Esophagus squamous epithelium (tissue), 5 donors: ENCODE results near the gene CDK1. TPM values are rescaled to one million over a fixed set of nuclear protein-coding genes. Genes with fewer than 3 reads are reported as not detected.

ENCODE experiments used
- DNase-seq: peaks from one replicate; lab custom pipeline; 2025; lab: John Stamatoyannopoulos, UW
- H3K27ac ChIP-seq, 4 donors: fragments of 200-600 bp; sonication (generic); one replicate each; pipeline ENCODE4 v1.5.1; 2016 to 2019; ENCODE audit warnings: mild to moderate bottlenecking in 1 of 4
- H3K27me3 ChIP-seq, 4 donors: fragments of 200-600 bp; sonication (generic); 1 replicate in 3 of 4; 2 replicates in 1 of 4; pipeline versions ENCODE4 v1.5.1 to v1.6.0; 2017 to 2021; ENCODE audit warnings: antibody characterized with exemption in 1 of 4
- H3K36me3 ChIP-seq, 3 donors: fragments of 200-600 bp; sonication (generic); one replicate each; pipeline ENCODE4 v1.5.1; 2016 to 2019
- H3K4me1 ChIP-seq, 3 donors: fragments of 200-600 bp; sonication (generic); one replicate each; pipeline ENCODE4 v1.5.1; 2017 to 2019
- H3K4me3 ChIP-seq, 4 donors: fragments of 200-600 bp; sonication (generic); 1 replicate in 3 of 4; 2 replicates in 1 of 4; pipeline ENCODE4 v1.5.1; 2016 to 2019; ENCODE audit warnings: mild to moderate bottlenecking in 2 of 4, moderate library complexity in 1 of 4
- H3K9me3 ChIP-seq, 3 donors: fragments of 200-600 bp; sonication (generic); one replicate each; pipeline ENCODE4 v1.5.1; 2016 to 2019
- POLR2A ChIP-seq, 4 donors: fragments of 450-650 bp; IDR thresholded peaks; one replicate each; pipeline ENCODE4 v1.6.1; 2017; ENCODE audit warnings: antibody characterized with exemption in 4 of 4, mild to moderate bottlenecking in 4 of 4, moderate library complexity in 3 of 4
- WGBS, 2 donors: methylation state at CpG; one replicate each; pipeline ENCODE4 v1.1.5; 2018; 5-methylcytosine and 5-hydroxymethylcytosine counted together
- intact Hi-C: fragments of 100-400 bp; cut with DNase I; formaldehyde crosslinking; loops from one replicate; pipeline ENCODE4 v1.15.0; 2022
- total RNA-seq, 4 donors: library from RNA; depleted of rRNA; stranded (reverse); fragments of >200 nt; gene quantifications; one replicate each; pipeline ENCODE4 v1.1.0, GENCODE V29; 2016
- TF ChIP-seq, protein P1 (sequence below), 6 experiments: fragments of 450-650 bp in 4 of 6; fragments of 200-600 bp in 2 of 6; sonication (generic) in 2 of 6; IDR thresholded peaks; one replicate each; pipeline ENCODE4 v1.5.1; 2016 to 2019; ENCODE audit warnings: antibody characterized with exemption in 6 of 6, mild to moderate bottlenecking in 4 of 6, moderate library complexity in 4 of 6
- donor health status: DM: yes; HTN: yes; CAD: no.

Gene CDK1
- total RNA-seq, 4 donors from 2014 or later: 10.2 to 50.4 (median 31.0) TPM

DNA sequence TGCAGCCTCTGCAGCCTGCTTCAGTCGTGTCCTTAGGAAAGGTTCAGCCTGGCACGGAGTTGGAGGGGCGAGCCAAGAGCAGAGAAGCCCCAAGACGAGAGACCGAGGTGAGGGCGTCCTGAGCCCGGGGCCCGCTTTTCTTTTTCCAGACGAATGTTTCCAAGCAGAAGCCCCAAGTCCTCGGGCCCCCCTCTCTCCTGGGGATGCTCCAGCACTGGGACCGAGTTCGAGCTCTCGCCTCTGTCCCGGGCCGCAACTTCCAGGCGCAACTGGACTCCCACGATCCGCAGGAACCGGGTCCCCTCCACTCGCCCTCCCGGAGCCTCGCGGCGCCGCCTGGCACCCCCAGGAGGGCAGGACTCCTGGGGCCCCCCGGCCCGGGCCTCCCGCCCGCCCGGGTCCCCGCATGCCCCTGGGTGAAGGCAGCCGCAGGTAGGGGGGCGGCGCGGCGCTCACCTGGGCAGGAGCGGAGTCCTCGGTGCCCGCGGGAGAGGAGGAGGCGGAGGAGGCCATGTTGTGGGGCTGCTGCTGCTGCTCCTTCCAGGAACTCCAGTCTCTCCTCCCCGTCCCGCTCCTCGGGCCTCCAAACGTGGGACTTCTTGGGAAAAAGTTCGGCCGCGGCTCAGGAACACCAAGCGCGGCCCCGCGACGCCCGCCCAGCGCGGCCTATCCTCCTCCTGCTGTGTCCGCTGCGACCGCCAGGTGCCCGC, 45.3 kb upstream of the CDK1 start:
- intact Hi-C loops: no loop called here
- Histone ChIP-seq H3K27me3 (peaks cover 0 to 30% (median 0%) of the 10 kb centered on the region in 4 donors), H3K27ac (peak overlapping the region; percentile 77 to 96 (median 88)), H3K4me1 (peaks cover 4 to 56% (median 6%) of the 10 kb centered on the region in 3 donors), H3K4me3 (peak overlapping the region; percentile 56 to 86 (median 78)), H3K9me3 (no peaks in the 10 kb centered on the region), H3K36me3 (no peaks in the 10 kb centered on the region)
- peak in 2 of 4 donors; percentile 22 to 53 for TF ChIP-seq POLR2A (IDR thresholded peaks at IDR 0.05)
- TF ChIP-seq, protein P1, sequence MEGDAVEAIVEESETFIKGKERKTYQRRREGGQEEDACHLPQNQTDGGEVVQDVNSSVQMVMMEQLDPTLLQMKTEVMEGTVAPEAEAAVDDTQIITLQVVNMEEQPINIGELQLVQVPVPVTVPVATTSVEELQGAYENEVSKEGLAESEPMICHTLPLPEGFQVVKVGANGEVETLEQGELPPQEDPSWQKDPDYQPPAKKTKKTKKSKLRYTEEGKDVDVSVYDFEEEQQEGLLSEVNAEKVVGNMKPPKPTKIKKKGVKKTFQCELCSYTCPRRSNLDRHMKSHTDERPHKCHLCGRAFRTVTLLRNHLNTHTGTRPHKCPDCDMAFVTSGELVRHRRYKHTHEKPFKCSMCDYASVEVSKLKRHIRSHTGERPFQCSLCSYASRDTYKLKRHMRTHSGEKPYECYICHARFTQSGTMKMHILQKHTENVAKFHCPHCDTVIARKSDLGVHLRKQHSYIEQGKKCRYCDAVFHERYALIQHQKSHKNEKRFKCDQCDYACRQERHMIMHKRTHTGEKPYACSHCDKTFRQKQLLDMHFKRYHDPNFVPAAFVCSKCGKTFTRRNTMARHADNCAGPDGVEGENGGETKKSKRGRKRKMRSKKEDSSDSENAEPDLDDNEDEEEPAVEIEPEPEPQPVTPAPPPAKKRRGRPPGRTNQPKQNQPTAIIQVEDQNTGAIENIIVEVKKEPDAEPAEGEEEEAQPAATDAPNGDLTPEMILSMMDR (IDR thresholded peaks at IDR 0.05): peak in 5 of 6 experiments; percentile 31 to 85 (median 68)
- 0 to 2% methylated on average over 2 to 8 of the region's 60 CpGs for WGBS, 2 donors
- DNase-seq: no peak

DNA sequence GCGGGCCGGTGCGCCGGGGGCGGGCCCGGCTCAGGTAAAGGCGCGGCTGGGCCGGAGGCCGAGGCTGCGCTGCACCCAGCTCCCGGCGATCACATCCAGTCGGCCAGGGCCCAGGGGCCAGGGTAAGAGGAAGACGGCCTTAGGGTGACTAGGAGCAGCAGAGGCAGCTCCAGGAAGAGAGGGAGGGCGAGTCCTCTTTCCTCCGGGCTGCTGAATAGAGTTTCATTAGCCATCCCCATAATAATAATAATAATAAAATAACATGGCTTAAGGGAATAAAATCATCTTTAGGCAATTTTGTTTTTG, 44.8 kb upstream of the CDK1 start:
- peak overlapping the region; percentile 56 to 86 (median 78) for H3K4me3 ChIP-seq
- intact Hi-C loops: no loop called here
- TF ChIP-seq, protein P1 (IDR thresholded peaks at IDR 0.05): no peak
- peak in 1 of 4 donors; percentile 2 for TF ChIP-seq POLR2A (IDR thresholded peaks at IDR 0.05)
- H3K27ac ChIP-seq: peak overlapping the region; percentile 77 to 96 (median 88)
- no peak for DNase-seq
- no peaks in the 10 kb centered on the region for H3K9me3 ChIP-seq
- 0 to 3% methylated on average over 2 to 3 of the region's 17 CpGs for WGBS, 2 donors
- peaks cover 0 to 30% (median 0%) of the 10 kb centered on the region in 4 donors for H3K27me3 ChIP-seq
- peaks cover 4 to 56% (median 6%) of the 10 kb centered on the region in 3 donors for H3K4me1 ChIP-seq
- H3K36me3 ChIP-seq: no peaks in the 10 kb centered on the region

DNA sequence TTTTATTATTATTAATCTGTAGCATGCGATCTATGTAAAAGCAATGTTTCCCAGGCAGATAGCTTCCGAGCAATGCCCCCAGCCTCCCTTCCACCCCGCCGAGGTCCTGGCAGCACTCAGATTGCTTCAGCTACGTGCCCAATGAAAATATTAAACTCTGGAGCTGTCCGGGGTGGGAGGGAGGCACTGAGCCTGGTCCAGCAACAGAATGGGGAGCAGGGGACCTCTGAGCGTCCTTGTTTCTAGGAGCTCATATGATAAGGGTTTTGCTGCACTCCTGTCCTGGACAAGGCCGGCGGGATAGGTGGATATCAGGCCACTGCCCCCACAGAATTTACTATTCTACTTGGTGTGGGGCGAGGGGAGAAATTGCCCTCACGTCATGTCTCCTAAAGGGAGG, 44.5 kb upstream of the CDK1 start:
- peak overlapping the region; percentile 29 to 96 (median 88) for H3K27ac ChIP-seq
- H3K9me3 ChIP-seq: no peaks in the 10 kb centered on the region
- peaks cover 0 to 30% (median 0%) of the 10 kb centered on the region in 4 donors for H3K27me3 ChIP-seq
- H3K4me1 ChIP-seq: peaks cover 4 to 56% (median 6%) of the 10 kb centered on the region in 3 donors
- 30 to 63% methylated on average over 10 of the region's 11 CpGs for WGBS, 2 donors
- H3K36me3 ChIP-seq: no peaks in the 10 kb centered on the region
- intact Hi-C loops: no loop called here
- peak overlapping the region; percentile 56 to 86 (median 78) for H3K4me3 ChIP-seq
- no peak for DNase-seq
- TF ChIP-seq, protein P1 (IDR thresholded peaks at IDR 0.05): no peak
- TF ChIP-seq POLR2A (IDR thresholded peaks at IDR 0.05): no peak

DNA sequence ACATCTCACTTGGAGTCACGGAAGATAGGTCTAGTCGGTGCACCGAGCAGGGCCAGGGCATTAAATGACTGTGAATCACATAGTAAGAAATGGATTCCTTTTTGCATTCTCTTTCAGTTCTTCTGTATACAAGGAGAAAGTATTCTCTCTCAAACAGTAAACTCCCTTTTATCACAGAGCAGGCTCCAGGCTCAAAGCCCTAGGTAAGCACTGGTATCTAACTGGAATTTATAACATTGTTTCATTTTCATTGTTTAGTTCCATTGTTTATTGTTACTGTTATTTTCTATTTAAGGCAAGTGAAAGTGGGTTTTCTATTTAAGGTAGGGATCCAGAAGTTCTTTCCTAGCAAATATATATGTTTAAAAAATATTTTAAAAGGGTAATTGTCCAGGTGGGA, 44.1 kb upstream of the CDK1 start:
- TF ChIP-seq, protein P1 (IDR thresholded peaks at IDR 0.05): no peak
- no peak for TF ChIP-seq POLR2A (IDR thresholded peaks at IDR 0.05)
- intact Hi-C loops: no loop called here
- Histone ChIP-seq H3K27ac (peak overlapping the region; percentile 29 to 96 (median 88)), H3K9me3 (no peaks in the 10 kb centered on the region), H3K4me1 (peaks cover 4 to 55% (median 6%) of the 10 kb centered on the region in 3 donors), H3K4me3 (peak overlapping the region in 3 of 4 donors; percentile 56 to 86 (median 76)), H3K27me3 (peaks cover 0 to 30% (median 0%) of the 10 kb centered on the region in 4 donors), H3K36me3 (no peaks in the 10 kb centered on the region)
- DNase-seq: no peak
- WGBS, 2 donors: 20 to 62% methylated on average over 3 of the region's 3 CpGs

DNA sequence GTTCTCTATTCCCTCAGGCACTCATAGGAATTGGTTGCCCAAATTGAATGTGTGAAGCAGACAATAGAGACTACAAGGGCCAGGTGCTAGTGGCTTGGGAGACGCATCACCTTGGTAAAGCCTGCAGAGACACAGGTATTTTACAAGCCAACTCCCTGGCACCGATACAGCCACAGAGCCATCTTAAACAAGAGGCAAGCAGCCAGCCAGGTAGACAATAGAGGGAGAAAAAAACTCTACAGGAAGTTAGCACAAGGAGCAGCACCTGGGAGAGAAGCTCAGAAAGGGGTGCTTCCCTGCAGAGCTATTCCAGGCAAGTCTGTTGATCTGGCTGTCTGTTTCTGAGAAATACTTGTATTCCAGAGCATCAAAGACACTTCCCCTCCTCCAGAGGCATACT, 43.0 kb upstream of the CDK1 start:
- Histone ChIP-seq H3K4me1 (peaks cover 4 to 45% (median 6%) of the 10 kb centered on the region in 3 donors), H3K9me3 (no peaks in the 10 kb centered on the region), H3K27ac (peak overlapping the region in 1 of 4 donors; percentile 39), H3K4me3 (no peak overlapping the region), H3K36me3 (no peaks in the 10 kb centered on the region), H3K27me3 (peaks cover 0 to 30% (median 0%) of the 10 kb centered on the region in 4 donors)
- no peak for DNase-seq
- WGBS, 2 donors: 35 to 94% methylated on average over 2 of the region's 2 CpGs
- TF ChIP-seq POLR2A (IDR thresholded peaks at IDR 0.05): no peak
- TF ChIP-seq, protein P1 (IDR thresholded peaks at IDR 0.05): no peak
- intact Hi-C loops: no loop called here
